ENCODE data around the gene HEBP1.
A peak's percentile ranks its signal among the peaks of the same experiment; 100 is the strongest.

The HEBP1 gene

GRCh38 chr12:12995088-12995487 lies 5.0 kb downstream of the HEBP1 start:
- no peak for DNase-seq (ENCODE audit: low read depth)
- no peak overlapping the region for H3K4me3 ChIP-seq (ENCODE audit: low read depth, low read length)

GRCh38 chr12:12993367-12993766 lies 6.7 kb downstream of the HEBP1 start:
- DNase-seq (ENCODE audit: low read depth): no peak
- H3K4me3 ChIP-seq (ENCODE audit: low read depth, low read length): peak overlapping the region; percentile 22

GRCh38 chr12:12992418-12993130 lies 7.5 kb downstream of the HEBP1 start:
- DNase-seq (ENCODE audit: low read depth): peak; percentile 89
- peak overlapping the region; percentile 22 for H3K4me3 ChIP-seq (ENCODE audit: low read depth, low read length)

DNA sequence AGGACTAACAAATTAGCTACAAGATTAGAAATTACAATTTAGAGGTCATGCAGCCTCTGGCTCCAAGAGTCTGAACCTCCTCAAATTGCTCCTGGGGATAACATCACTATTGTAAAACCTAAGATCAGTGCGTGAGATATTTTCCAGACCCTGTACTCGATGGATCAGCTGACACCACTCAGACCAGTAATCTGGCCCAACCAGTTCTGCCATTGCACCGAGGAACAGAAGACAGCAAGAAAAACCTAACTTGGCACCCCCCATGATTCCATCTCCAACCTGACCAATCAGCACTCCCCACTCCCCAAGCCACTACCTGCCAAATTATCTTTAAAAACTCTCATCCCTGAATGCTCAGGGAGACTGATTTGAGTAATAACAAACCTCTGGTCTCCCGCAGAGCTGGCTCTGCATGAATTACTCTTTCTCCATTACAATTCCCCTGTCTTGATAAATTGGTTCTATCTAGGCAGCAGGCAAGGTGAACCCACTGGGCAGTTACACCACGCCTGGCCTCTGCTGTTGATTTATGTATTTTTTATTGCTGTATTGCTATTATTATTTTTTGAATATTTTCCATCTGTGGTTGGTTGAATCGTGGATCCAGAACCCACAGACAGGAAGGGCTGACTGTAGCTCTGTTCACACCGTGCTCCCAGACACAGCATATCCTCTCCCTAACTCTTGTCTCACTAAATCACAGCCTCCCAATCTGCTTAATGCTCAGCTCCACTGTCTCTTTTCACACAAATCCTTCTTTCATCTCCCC lies 9.2 kb downstream of the HEBP1 start:
- DNase-seq (ENCODE audit: low read depth): no peak
- H3K4me3 ChIP-seq (ENCODE audit: low read depth, low read length): no peak overlapping the region

GRCh38 chr12:12987421-12987820 lies 12.6 kb downstream of the HEBP1 start:
- no peak for DNase-seq (ENCODE audit: low read depth)
- no peak overlapping the region for H3K4me3 ChIP-seq (ENCODE audit: low read depth, low read length)

- no peak for DNase-seq (ENCODE audit: low read depth)
- no peak overlapping the region for H3K4me3 ChIP-seq (ENCODE audit: low read depth, low read length)
Observed at GRCh38 chr12:12986775-12987331, 13.2 kb downstream of the HEBP1 start.

- no peak overlapping the region for H3K4me3 ChIP-seq (ENCODE audit: low read depth, low read length)
- no peak for DNase-seq (ENCODE audit: low read depth)
Observed at GRCh38 chr12:12985817-12986408, 14.2 kb downstream of the HEBP1 start.

DNA sequence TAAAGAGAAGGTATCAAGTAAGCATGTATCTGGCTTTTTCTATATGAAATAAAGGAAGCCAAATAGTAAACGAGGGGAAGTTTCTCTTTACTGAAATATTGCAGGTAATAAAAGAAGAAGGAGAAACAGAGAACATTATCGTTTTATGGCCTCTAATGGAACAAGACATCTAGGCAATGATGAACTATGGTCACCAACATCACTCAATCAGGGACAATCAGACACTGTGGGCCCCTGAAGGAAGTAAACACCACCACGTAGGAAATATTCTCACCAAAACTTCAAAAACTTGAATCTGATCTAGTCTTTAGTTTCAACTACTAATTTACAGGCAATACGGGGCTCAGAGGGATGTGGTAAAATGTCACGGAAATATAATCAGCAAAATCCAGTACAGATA lies 15.9 kb downstream of the HEBP1 start:
- H3K4me3 ChIP-seq (ENCODE audit: low read depth, low read length): no peak overlapping the region
- no peak for DNase-seq (ENCODE audit: low read depth)

- DNase-seq (ENCODE audit: low read depth): no peak
- no peak overlapping the region for H3K4me3 ChIP-seq (ENCODE audit: low read depth, low read length)
Observed at GRCh38 chr12:12983420-12984035, 16.5 kb downstream of the HEBP1 start.

DNA sequence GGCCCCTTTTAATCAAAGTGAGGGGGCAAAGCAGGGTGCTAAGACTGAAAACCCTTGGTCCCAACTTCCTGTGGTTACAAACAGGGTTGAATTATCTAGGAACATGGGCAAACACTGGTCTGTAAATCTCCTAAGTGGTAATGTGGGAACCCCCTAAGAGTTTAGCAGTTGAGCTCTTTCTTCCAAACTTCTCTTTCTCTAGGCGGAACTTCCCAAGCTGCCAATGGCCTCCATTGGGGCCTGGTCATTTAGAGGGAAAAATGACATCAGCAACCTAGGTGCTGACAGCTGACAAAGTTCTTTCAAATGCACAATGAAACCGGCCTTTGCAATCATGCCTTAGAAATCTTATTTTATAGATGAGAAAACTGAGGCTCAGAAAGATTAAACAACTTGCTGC lies 17.7 kb downstream of the HEBP1 start:
- H3K4me3 ChIP-seq (ENCODE audit: low read depth, low read length): no peak overlapping the region
- no peak for DNase-seq (ENCODE audit: low read depth)

DNA sequence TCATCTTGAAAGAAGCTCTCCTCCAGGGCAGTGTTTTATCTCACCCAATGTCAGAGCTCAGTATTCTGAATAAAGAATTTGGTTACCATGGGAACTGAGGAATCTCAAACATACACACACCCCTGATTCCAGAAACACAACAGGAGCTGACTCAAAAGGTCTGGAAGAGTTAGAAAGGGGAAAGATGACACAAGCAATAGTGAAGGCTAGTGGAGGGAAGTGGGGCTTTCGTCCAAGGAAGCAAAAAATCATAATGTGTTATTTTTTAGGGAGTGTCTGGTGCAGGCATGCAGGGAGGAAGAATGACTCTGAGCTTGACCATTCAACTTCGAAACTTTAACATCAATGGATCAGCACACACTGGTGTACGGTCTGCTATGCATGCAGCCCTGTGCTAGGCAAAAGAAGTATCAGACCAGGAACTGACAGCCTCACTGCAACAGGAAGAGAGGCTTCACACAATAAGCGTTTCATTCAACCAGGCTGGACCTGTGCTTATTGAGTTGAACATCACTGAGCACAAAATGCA lies 20.3 kb downstream of the HEBP1 start:
- DNase-seq (ENCODE audit: low read depth): peak; percentile 82
- H3K4me3 ChIP-seq (ENCODE audit: low read depth, low read length): no peak overlapping the region

GRCh38 chr12:12979126-12979525 lies 20.9 kb downstream of the HEBP1 start:
- no peak overlapping the region for H3K4me3 ChIP-seq (ENCODE audit: low read depth, low read length)
- no peak for DNase-seq (ENCODE audit: low read depth)

- no peak for DNase-seq (ENCODE audit: low read depth)
- no peak overlapping the region for H3K4me3 ChIP-seq (ENCODE audit: low read depth, low read length)
Observed at GRCh38 chr12:12977231-12977630, 22.8 kb downstream of the HEBP1 start.

GRCh38 chr12:12976366-12976765 lies 23.7 kb downstream of the HEBP1 start:
- peak; percentile 87 for DNase-seq (ENCODE audit: low read depth)
- H3K4me3 ChIP-seq (ENCODE audit: low read depth, low read length): no peak overlapping the region

DNA sequence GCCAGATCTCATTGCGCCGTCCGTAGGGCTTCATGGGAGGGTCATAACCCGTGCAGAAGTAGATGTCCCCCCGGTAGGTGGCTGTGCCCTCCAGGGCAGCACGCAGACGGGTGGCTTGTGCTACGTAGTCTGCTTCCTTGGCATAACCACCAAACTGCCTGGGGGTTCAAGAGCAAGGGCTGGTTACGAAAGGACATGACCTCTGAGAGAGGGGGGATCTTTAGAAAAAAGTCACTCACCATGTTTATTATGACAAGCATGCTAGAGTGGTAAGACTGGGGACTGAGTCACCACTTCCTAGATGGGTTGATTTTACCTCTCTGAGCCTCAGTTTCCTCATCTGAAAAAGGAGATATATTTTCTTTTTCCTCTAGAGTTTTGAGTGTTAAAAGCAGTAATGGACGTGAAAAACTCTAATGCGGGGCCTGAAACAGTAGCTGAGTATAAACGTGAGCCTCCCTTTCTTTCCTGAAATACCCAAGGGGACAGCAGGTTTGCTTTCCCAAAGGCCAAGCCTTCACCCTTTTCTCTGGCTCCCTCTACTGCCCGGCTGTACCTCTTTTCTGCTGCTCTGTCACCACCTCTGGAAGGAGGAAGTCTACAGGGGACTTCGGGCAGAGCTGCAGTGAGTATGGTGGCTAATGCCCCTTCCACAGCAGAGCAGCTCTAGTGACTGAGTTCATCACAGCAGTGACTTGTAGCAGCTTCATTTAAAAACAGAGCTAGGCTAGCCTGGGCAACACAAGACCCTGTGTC lies 24.6 kb downstream of the HEBP1 start:
- no peak for DNase-seq (ENCODE audit: low read depth)
- no peak overlapping the region for H3K4me3 ChIP-seq (ENCODE audit: low read depth, low read length)

DNA sequence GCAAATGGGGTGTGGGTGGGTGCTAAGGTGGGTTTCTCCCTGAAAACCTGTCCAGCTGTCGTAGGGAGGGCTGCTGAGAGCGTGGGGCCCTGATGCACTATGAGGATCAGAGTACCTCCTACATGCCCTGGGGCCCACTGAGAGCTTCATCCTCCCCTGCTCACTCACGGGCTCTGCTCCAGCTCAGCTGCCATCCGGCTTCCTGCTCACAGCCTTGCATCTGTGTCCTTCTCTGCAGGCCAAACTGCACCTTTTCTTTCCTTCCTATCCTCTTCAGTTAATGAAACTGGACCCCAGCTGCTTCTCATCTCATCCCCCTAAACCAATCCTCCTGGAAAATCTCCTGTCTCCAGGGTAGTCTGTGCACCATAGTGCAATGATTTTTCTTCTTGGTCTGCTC lies 25.9 kb downstream of the HEBP1 start:
- no peak for DNase-seq (ENCODE audit: low read depth)
- no peak overlapping the region for H3K4me3 ChIP-seq (ENCODE audit: low read depth, low read length)

- no peak for DNase-seq (ENCODE audit: low read depth)
- H3K4me3 ChIP-seq (ENCODE audit: low read depth, low read length): no peak overlapping the region
Observed at GRCh38 chr12:12973019-12973418, 27.0 kb downstream of the HEBP1 start.

- DNase-seq (ENCODE audit: low read depth): no peak
Observed at GRCh38 chr12:12965836-12966235, 34.2 kb downstream of the HEBP1 start.

DNA sequence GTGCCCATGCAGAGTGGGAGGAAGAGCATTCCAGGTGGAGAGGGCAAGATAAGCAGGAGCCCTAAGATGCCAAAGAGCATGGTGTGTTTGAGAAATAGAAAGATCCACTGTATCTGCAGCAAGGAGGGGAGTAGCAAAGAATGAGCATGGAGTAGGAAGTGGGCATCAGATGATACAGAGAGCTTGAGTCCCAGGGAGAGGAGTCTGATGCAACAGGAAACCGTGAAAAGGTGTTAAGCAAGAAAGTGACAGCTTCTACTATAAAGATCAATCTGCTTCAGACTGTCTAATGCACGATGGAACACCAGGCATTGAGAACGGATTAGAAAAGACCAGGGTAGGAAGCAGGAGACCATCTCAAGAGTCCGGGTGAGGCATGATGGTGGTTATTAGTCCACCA lies 35.8 kb downstream of the HEBP1 start:
- no peak for DNase-seq (ENCODE audit: low read depth)
- no peak overlapping the region for H3K4me3 ChIP-seq (ENCODE audit: low read depth, low read length)

More at GRCh38 chr12:12965836-12966235, 34.2 kb downstream of the HEBP1 start:
- no peak overlapping the region for H3K4me3 ChIP-seq (ENCODE audit: low read depth, low read length)
